GM21423 (cell line): ENCODE data around the gene LRRC25.

ENCODE experiments used
- ATAC-seq: cut with Tn5 transposase; IDR thresholded peaks from one replicate; pipeline ENCODE4 v1.9.1; 2021; ENCODE audit warnings: mild to moderate bottlenecking, moderate library complexity; ENCODE audit not compliant: unreplicated experiment

Gene LRRC25

DNA sequence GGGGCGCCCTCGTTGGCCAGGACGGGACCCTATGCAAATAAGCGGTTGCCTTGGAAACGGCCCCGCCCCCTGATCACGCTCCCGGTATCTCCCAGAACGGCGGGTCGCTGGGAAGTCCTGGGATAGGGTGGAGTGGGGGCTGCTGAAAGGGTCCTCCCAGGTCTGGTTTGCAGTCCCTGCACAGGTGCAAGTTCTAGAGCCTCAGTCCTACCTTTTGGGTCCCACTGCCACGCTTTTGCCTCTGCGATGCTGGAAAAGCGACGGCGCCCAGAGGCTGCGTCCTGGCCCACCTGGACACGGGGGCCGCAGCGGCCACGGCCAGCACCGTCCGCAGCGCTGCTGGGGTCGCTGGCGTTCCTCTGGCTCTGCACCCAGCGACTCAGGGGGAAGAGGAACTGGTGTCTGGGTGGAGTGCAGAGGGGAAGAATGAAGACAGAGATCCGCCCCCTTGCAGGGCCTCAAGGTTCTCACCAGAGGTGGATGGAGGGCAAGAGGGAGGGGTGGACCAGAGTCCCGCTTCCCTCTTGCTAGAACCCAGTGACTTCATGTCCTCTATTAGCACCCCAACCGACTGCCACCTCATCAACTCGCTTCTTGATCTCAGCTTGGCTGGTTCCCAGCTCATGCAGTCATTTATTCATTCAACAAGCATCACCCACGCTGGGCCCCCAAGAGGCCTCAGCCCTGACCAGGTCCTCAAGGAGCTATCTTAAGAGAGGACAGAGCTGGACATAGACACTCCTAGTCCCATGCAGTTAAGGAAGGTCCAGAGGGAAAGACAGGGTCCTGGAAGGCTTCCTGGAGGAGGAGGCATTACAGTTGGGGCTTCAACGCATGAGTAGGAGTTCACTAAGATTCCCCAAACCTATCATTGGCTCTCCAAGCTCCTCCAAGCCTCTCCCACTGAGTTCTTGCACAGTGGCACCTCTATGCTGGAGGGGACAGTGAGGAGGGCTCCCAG is at the start of gene LRRC25:
TSS of gene LRRC25 (minus strand) at position 381 of the 961 bp plus-strand sequence. CDS start 659 bp downstream, outside the sequence.
- ATAC-seq, result no peak

DNA sequence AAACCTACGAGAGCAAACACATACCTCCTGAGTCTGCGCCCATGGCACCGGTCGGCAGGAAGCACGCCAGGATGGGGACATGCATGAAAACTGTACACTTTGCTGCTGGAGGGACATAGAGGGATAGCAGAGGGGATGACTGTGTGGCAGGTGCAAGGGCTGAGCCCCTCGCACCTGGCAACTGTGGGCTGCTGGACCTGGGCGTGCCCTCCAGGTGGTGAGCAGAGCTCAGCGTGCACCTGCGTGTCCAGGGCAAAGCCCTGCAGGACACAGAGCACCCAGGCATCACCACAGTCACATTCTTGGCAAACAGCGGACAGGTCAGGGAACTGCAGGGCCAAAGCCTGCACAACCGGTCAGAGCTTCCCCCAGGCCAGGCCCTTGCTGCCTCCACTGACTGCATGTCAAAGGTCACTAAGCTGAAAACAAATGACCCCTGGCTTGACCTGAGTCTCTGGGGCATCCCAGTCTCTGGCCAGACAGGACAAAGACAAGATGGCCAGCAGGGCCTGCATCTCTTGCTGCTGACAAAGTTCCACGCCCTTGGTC is 49.5 kb upstream of the LRRC25 start:
- no peak for ATAC-seq

DNA sequence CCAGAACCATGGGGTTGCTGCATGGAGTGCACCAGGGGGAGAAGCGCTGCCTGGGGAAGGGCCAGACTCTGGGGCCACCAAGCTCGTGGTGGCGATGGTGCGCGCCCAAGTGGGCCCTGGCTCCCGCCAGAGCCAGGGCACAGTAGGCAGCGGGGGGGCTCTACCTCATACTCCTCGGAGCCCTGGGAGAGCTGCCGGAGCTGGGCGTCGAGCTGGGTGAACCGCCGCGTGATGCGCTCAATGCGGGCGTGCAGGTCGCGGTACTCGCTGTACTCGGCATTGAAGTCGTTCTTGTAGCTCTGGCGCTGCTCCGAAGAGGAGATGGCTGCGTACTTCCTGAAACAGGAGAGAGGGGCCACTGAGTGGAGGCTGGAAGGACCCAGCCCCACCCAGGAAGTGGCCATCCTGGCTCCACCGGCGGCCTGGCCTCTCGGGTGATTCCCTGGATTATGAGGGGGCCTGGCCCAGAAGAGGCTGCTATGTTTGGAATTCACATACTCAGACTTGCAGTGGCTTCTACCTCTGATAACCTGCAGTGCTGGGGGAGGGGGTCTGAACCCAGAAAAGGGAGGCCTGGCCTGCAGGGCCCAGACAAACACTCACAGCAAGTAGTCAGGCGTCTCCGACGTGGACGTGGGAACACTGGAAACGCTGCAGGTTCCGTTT is 48.9 kb upstream of the LRRC25 start:
- no peak for ATAC-seq

DNA sequence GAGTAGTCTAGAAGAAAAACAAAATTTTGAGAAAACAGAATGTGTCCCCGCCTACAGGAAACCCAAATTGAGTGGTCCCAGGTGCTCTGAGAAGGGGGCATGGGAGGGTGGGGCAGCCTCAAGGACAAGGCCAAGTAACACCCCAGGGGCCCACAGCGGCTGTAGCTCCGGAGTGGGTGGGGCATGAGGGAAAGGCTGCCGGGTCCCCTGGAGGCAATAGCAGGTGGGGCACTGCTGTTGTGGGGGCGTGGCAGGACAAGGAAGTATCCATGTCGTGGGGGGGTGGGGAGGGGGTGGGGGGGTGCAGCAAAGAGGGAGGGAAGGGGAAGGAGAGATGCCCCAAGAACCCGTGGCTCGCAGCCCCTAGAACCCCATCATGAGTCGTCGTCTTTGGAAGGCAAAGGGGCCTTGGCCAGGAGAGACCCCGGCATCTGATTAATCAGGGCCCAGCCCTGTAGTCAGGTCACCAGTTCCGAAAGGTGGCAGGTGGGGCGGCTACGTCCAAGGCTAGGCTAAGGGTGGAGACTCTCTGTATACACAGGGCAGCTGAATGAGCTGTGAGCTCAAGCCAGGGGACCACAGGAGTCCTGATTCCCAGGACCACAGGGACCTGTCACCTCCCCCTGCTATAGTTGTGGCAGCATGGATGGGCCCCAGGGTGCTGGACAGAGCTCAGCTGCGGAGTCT is 48.0 kb upstream of the LRRC25 start:
- ATAC-seq, result no peak

DNA sequence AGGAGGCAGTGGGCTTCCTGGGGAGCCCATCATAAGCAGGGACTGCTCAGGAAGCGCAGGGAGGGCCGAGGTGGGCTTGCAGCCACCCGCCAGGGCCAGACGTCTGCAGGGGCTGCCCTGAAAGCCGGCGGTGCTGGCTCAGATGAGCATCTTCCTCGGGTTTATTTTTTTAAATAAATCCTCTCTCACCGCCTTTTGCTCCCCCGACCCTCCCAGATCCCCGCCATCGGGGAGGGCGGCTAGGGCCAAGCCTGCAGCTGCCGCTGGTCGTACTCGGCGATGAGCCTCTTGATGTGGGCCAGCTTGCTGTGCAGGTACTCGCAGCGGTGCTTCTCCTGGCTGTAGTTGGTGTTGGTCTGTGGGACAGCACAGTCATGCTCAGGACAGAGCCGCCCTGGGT is 47.1 kb upstream of the LRRC25 start:
- no peak for ATAC-seq

DNA sequence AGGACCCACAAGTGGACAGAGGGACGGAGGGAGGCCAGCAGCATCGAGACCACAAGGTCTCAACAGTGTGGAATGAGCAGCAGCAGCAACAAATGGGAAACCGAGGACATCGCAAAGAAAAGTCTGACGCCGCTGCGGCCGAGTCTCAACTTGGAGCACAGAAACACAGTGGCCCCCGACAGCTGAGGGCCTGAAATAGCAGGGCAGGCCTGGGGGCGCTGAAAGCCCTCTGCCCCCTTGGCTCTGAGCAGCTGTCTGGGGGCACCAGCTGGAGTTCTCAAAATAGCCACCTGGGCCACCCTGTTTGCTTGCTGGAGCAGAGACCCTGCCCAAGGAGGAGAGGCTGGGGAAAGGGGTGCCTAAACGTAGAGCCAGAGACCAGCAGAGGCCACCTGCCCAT is 46.4 kb upstream of the LRRC25 start:
- ATAC-seq, result no peak

DNA sequence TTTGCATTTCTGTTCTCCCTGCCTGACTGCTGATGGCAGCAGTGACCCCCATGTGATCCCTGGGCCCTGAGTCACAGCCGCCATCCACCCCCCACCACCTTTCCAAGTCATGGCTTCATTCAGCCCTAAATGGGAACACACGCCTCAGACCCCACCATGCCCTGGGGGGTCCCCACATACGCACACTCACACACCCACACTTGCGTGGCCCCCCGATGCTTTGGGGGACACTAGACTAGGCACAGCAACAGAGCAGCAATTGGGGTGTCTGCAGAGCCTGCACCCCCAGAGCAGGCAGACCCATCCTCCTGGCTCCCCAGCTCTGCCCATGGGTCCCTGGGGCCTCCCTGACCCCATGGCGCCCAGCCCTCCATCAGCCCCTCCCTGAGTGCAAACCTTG is 46.0 kb upstream of the LRRC25 start:
- no peak for ATAC-seq

DNA sequence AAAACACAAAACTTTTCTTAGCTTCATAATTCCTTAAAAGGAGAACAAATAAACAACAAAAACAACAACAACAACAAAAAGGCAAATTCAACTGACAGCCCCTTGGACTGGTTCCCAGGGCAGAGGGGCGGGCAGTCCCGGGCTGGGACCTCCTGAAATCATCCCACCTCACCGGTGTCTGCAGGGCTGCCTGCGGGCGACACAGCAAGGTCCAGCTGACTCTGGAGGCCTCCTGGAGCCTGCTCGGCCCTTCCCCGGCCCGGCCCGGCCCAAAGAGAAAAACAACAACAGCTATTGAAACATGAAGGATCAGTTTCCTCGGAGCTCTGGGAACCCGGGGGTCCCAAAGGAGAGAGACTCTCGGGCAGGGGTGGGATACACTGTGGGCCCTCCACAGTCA is 45.5 kb upstream of the LRRC25 start:
- no peak for ATAC-seq

DNA sequence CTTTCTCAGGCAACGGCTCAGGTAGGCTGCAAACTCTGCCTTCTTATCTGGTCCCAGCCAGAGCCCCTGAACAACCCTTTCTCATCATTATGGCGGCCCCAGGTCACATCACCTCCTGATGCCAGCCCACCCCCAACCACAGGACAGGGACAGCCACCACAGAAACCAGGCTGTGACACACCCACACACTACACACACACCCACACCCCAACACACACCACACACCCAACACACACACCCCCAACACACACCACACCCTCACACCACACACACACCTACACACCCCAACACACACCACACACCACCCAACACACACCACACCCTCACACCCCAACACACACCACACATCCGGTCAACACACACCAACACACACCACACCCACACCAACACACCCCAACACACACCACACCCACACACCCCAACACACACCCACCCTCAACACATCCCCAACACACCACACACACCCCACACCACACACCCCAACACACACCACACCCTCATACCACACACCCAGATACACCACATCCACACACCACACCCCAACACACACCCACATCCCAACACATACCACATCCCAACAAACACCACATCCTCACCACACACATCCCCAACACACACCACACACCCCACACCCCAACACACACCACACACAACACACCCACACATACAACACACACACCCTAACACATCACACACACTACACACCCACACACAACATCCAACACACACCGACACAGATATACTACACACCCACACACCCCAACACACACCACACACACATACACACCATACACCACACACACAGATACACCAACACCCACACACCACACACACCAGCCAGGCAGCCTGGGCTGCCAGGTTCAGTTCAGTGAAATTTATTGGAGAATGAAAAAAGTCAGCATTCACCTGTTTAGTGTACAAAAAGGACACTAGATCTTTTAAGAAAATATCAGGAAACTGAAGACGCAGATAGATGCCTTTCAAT is 44.7 kb upstream of the LRRC25 start:
- ATAC-seq, result no peak

DNA sequence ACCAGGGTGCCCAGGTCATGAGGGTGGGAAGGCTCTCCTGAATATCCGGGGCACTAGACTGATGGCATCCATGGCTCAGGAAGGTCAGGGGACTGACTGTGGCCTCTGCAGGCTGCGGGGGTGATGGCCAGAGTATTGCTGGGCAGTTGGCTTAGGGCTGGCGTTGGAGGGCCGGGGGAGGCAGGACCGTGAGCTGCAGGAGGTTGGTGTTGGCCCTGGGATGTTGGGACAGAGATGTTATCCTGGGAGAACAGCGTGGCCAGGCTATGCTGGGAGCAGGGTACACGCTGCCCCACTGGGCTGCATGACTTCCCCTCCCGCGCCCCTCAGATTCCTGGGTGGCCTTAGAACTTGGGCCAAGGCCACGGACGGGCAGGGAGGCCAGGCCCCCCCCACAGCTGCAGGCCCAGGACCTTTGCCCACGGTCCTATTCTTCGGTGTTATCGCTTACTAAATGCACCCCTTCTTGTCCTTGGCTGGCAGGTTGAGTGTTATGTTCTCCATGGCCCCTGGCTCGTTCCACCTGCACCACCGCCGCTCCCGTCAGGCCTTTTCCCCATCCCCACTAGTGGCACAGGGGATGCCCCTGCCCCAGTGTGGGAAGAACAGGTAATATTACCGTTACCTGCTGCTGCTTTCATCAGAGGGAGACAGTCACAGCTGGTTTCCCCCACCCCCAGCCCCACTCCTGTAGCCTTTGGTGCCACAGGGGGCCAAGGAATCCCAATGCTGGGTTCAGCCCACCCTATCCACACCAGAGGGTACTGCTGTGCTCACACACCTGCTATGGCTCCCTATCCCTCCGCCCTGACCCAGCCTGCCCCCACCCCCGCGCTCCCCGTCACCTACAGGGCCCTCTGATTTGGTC is 43.7 kb upstream of the LRRC25 start:
- ATAC-seq, result no peak

DNA sequence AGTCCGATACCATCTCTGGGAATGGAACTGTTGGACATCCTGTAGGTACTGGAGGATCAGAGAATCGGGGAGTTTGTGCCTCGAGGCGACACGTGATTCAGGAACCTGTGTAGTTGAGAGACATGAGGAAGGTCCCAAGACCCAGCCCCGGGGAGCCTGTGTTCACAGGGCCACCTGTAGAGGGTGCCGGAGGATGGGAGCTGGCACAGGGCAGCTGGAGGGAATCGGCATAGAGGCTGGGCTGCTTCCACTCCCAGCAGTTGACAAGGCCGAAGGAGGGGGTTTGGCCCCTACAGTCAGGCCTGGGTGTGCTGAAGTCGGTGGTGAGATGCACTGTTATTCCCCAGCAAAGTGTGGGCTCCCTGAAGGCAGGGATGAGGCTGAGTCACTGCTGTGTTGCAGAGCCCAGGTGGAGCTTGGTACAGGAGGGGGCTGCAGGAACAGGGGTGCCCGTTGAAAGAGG is 43.0 kb upstream of the LRRC25 start:
- no peak for ATAC-seq

DNA sequence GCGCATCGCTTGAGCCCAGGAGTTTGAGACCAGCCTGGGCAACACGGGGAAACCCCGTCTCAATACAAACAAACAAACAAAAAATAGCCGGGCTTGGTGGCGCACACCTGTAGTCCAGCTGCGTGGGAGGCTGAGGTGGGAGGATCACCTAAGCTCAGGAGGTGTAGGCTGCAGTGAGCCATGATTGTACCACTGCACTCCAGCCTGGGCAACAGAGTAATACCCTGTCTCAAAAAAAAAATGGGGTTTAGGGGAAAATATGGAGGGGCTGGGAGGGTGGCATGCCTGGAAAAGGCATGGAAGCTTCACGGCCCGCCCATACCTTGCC is 42.5 kb upstream of the LRRC25 start:
- no peak for ATAC-seq

DNA sequence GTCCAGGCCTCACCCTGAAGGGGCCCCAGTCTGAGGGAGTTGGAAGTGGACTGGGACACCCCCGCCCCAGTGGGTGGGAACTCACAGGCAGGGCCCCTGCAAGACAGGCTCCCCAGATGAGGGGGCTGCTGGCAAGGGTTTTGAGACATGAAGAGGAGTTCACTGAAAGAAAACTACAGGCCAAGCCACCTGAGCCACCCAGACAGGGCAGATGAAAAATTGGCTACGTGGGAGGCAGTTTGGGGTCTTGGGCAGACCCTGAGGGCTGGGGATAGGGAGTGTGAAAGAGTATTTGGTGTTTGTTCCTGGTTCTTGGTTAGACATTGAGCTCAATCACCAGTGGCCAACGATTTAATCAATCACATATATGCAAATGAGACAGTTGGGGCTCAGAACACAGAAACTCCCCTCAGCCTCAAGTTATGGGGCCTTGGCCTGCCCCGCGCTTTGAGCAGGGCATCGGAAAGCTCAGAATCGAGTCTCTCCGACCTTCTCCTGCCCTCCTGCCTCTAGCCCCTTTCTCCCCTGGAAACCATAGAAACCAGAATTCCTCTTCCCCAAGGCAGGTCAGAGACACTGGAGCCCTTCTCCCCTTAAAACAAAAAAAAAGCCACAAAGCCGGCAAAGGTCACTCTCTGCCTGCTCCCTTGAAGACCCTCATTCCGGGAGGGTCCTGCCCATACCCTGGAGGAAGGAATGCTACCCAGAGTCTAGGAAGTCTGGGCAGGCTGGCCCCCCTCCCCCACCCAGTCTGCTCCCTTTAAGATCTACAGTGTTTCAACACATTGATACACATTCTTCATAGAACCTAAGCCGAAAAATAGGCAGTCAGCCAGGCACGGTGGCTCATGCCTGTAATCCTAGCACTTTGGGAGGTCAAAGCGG is 41.8 kb upstream of the LRRC25 start:
- no peak for ATAC-seq

DNA sequence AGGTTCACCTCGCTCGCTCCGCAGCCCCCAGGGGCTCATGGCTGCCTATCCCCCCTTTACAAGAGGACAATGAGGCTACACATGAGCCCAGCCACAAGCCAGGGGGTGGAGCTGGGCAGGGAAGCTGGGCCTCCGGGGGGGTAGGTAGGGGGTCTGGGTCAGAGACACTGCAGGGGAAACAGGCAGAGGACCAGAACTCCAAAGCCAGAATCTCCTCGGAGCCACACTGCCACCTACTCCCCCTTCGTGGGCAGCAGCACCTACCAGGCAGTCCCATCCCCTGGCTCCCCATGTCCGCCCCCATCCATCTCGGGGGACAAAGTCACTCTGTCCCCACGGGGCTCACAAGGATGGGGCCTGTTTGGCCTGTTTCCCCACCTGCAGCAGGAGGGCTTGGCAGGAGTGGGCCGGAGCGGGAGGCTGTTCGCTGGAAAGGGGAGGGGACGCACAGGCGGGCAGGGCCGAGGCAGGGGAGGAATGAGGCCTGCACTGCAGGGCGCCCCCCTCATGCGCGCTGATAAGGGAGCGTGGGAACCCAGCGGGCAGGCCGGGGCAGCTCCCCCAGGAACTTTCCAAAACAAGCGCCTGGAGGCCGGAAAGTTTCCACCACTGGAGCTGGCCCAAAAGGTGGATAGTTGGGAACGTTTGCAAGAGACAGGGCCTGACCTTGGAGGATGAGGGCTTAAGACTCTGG is 41.1 kb upstream of the LRRC25 start:
- no peak for ATAC-seq

DNA sequence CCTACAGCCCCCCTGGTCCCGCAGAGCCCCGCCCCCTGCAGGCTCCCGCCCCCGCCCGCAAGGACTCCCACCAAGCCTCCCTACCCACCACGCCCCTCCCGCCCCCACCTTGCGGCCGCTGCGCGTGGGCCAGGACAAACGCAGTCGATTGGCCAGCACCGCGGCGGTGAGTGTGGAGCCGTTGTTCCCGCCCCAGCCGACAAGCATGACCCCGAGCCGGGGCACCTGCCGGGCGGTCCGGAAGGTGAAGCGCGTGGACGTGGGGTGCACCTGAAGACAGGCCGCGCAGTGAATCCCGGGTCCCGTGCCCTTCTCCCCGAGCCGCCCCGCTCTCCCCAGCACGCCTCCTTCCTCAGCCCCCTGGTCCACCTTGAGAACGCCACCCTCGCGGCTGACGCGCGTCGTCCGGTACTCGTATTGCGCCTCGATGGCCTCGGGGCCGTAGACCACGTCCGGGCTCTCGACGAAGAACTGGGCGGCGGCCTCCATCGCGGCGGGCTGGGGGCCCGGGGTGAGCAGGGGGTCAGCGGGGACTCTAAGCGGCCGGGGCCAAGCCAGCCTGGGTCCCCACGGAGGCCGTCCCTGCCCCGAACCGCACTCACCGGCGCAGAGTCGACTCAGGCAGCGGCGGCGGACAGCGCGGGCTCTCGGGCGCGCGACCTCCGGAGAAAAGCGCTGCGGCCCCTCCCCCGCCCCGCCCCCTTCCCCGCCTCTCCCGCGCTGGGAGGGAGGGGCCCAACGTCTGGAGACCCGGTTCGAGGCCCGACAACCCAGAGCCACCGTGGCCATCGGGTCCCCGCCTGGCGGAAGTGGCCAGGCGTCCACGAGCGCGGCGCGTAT is 40.3 kb upstream of the LRRC25 start, which contains the start of gene ISYNA1:
TSS of gene ISYNA1 (minus strand) at position 643 of the 840 bp plus-strand sequence. CDS start at position 489, 154 bp downstream.
- no peak for ATAC-seq

DNA sequence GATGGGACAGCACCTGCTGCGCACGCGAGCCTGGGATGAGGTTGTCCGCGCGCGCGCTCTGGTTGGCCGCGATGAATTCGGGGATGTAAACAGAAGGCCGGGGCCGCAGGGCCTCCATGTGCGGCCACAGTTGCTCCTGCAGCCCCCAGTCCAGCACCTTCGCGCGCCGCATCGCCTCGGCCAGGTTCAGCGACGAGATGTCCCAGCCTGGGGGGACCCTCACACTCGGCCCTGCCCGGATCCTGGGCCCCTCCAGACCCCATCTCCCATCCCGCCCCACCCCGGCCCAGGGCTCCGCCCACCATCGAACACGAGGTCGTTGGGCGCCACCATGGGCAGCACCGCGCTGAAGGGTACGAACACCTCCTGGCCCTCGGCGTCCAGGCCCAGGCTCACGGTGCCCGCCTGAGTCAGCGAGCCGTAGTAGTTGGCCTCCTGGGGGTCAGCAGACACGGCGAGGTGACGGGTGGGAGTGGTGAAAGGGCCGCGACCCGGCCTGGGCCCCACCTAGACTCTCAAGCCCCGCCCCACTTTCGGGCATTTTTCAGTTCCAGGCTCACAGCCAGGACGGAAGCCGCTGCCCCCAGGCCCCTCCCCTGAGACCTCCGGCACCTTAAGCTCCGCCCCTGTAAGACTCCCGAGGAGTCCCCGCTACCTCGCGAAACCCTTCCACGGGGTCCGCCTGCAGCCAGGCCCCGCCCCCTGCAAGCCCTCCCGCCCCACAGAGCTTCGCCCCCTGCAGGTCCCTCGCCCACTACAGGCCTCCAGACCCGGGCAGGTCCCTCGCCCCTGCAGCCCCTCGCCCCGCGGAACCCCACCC is 39.5 kb upstream of the LRRC25 start:
- peak; percentile 53 for ATAC-seq
